GM23338 (cell line): ENCODE results near the gene CSTF2T. TPM values are rescaled to one million over a fixed set of nuclear protein-coding genes. Genes with fewer than 3 reads are reported as not detected.

Experiments used
- ATAC-seq: fragments of 200-7000 bp; cut with Tn5 transposase; 3 replicates; pipeline ENCODE4 v1.9.1; 2020
- DNase-seq: peaks from one replicate; pipeline ENCODE4 v3.0.0-alpha.2; 2015; ENCODE audit warnings: low spot score
- H2AFZ ChIP-seq: fragments of 200-600 bp; sonication (generic); 2 replicates; pipeline ENCODE4 v1.8.0; 2016; ENCODE audit warnings: antibody characterized with exemption, mild to moderate bottlenecking, moderate library complexity
- H3F3A ChIP-seq: fragments of 200-600 bp; sonication (generic); replicated peaks from 2 replicates; pipeline ENCODE4 v1.8.0; 2017; ENCODE audit warnings: antibody characterized with exemption, mixed run types, low read depth
- H3K27ac ChIP-seq: fragments of 200-600 bp; sonication (generic); 2 replicates; pipeline ENCODE4 v1.6.1; 2016; ENCODE audit warnings: low read depth
- H3K27me3 ChIP-seq: fragments of 200-600 bp; sonication (generic); 2 replicates; pipeline ENCODE4 v1.8.0; 2016; ENCODE audit warnings: mild to moderate bottlenecking, mixed run types, moderate library complexity; ENCODE audit not compliant: insufficient read depth
- H3K36me3 ChIP-seq: fragments of 200-600 bp; sonication (generic); 2 replicates; pipeline ENCODE4 v1.8.0; 2016; ENCODE audit warnings: mild to moderate bottlenecking; ENCODE audit not compliant: insufficient read depth
- H3K4me1 ChIP-seq: fragments of 200-600 bp; sonication (generic); 2 replicates; pipeline ENCODE4 v1.8.0; 2016; ENCODE audit warnings: mild to moderate bottlenecking, moderate library complexity; ENCODE audit not compliant: insufficient read depth
- H3K4me2 ChIP-seq: fragments of 200-600 bp; sonication (generic); 2 replicates; pipeline ENCODE4 v1.7.1; 2017; ENCODE audit warnings: mixed run types
- H3K4me3 ChIP-seq: fragments of 200-600 bp; sonication (generic); 2 replicates; pipeline ENCODE4 v1.6.1; 2016; ENCODE audit warnings: mixed run types
- H3K79me2 ChIP-seq: fragments of 200-600 bp; sonication (generic); replicated peaks from 2 replicates; pipeline ENCODE4 v1.8.0; 2017; ENCODE audit warnings: mild to moderate bottlenecking; ENCODE audit not compliant: insufficient read depth
- H3K9me2 ChIP-seq: fragments of 200-600 bp; sonication (generic); 2 replicates; pipeline ENCODE4 v1.8.0; 2017; ENCODE audit not compliant: insufficient read depth
- H4K20me1 ChIP-seq: fragments of 200-600 bp; sonication (generic); replicated peaks from 2 replicates; pipeline ENCODE4 v1.8.0; 2017; ENCODE audit warnings: mild to moderate bottlenecking; ENCODE audit not compliant: insufficient read depth
- H3K27ac Mint-ChIP-seq: 2 replicates; pipeline ENCODE4 v1.8.0; 2020; ENCODE audit warnings: inconsistent platforms, mild to moderate bottlenecking, moderate library complexity, mixed read lengths
- H3K27me3 Mint-ChIP-seq: 3 replicates; pipeline ENCODE4 v1.8.0; 2022; ENCODE audit warnings: low read depth, mild to moderate bottlenecking, moderate library complexity, mixed read lengths, inconsistent platforms; ENCODE audit not compliant: insufficient read depth, poor library complexity
- H3K36me3 Mint-ChIP-seq: 3 replicates; pipeline ENCODE4 v1.8.0; 2021; ENCODE audit warnings: low read depth, mild to moderate bottlenecking, inconsistent platforms, moderate library complexity, mixed read lengths
- H3K4me1 Mint-ChIP-seq: 3 replicates; pipeline ENCODE4 v1.8.0; 2020; ENCODE audit warnings: mild to moderate bottlenecking, inconsistent platforms, mixed read lengths
- H3K4me3 Mint-ChIP-seq: 3 replicates; pipeline ENCODE4 v1.8.0; 2021; ENCODE audit warnings: moderate library complexity, mild to moderate bottlenecking, inconsistent platforms, mixed read lengths
- H3K9me3 Mint-ChIP-seq: 3 replicates; pipeline ENCODE4 v1.8.0; 2020; ENCODE audit warnings: moderate library complexity, mild to moderate bottlenecking, inconsistent platforms, mixed read lengths
- CREB1 ChIP-seq: fragments of 250-450 bp; sonication (Bioruptor Pico); IDR thresholded peaks from 2 replicates; pipeline ENCODE4 v1.5.0; 2020; ENCODE audit warnings: low read depth, mild to moderate bottlenecking, moderate library complexity
- EZH2 ChIP-seq: fragments of 200-600 bp; sonication (generic); IDR thresholded peaks from one replicate; pipeline ENCODE4 v1.8.0; 2017; ENCODE audit warnings: antibody characterized with exemption, mild to moderate bottlenecking, low read depth; ENCODE audit not compliant: unreplicated experiment
- EZH2phosphoT487 ChIP-seq: fragments of 200-600 bp; sonication (generic); IDR thresholded peaks from one replicate; pipeline ENCODE4 v1.8.1; 2018; ENCODE audit warnings: antibody characterized with exemption; ENCODE audit not compliant: unreplicated experiment
- JUNB ChIP-seq: IDR thresholded peaks from one replicate; pipeline ENCODE4 v1.6.1; 2016; ENCODE audit warnings: antibody characterized with exemption; ENCODE audit not compliant: unreplicated experiment
- NANOG ChIP-seq: IDR thresholded peaks from 2 replicates; pipeline ENCODE4 v1.6.1; 2016; ENCODE audit warnings: antibody characterized with exemption, borderline replicate concordance
- POLR2AphosphoS5 ChIP-seq: IDR thresholded peaks from 2 replicates; pipeline ENCODE4 v1.6.1; 2016; ENCODE audit warnings: antibody characterized with exemption, low read depth
- STAT1 ChIP-seq: IDR thresholded peaks from one replicate; pipeline ENCODE4 v1.6.1; 2016; ENCODE audit warnings: antibody characterized with exemption; ENCODE audit not compliant: unreplicated experiment
- ZNF114 ChIP-seq: fragments of 250-450 bp; sonication (Bioruptor Pico); IDR thresholded peaks from 2 replicates; pipeline ENCODE4 v1.5.0; 2020; ENCODE audit warnings: mild to moderate bottlenecking, moderate library complexity
- ZNF331 ChIP-seq: fragments of 250-450 bp; sonication (Bioruptor Pico); IDR thresholded peaks from 2 replicates; pipeline ENCODE4 v1.5.0; 2020; ENCODE audit warnings: low read depth, mild to moderate bottlenecking, moderate library complexity
- ZNF462 ChIP-seq: fragments of 250-450 bp; sonication (Bioruptor Pico); IDR thresholded peaks from 2 replicates; pipeline ENCODE4 v1.5.0; 2020; ENCODE audit warnings: mild to moderate bottlenecking, moderate library complexity
- polyA plus RNA-seq: library from polyadenylated mRNA; unstranded; fragments of >200 nt; fragmentation: Nextera tagmentation; extraction: Ambion mirVana; gene quantifications from 2 replicates; pipeline ENCODE4 v1.2.1, GENCODE V29; 2016
- total RNA-seq: library from RNA; depleted of rRNA; stranded (reverse); fragments of >200 nt; shearing (Covaris generic); gene quantifications from 2 replicates; pipeline ENCODE4 v1.2.3, GENCODE V29; 2014
- TF ChIP-seq, protein P1 (sequence below): IDR thresholded peaks from one replicate; pipeline ENCODE4 v1.6.1; 2018; ENCODE audit warnings: antibody characterized with exemption; ENCODE audit not compliant: unreplicated experiment
- TF ChIP-seq, protein P2 (sequence below): IDR thresholded peaks from 2 replicates; pipeline ENCODE4 v1.6.1; 2016; ENCODE audit warnings: antibody characterized with exemption

Gene CSTF2T
- total and polyA plus RNA-seq, 2 experiments from 2014 or later, result 9.8 to 31.9 TPM

DNA sequence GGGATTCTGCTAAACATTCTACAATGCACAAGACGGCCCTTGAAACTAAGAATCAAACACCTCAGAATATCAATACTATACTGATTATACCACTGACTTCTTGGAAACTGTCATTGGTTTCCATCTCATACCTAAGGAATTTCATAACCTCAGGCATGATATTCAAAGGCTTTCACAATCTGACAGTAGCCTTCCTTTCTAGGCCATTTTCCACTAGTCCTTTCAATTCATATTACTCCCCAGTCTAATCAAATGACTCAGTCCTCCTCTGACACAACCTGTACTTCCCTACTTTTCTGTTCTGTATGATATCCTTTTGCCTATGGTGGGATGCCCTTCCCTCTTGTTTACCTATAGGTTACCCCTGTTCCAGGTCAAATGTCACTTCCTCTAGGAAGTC lies 48.3 kb downstream of the CSTF2T start (continued):
- TF ChIP-seq NANOG, result no peak
- TF ChIP-seq, protein P1, sequence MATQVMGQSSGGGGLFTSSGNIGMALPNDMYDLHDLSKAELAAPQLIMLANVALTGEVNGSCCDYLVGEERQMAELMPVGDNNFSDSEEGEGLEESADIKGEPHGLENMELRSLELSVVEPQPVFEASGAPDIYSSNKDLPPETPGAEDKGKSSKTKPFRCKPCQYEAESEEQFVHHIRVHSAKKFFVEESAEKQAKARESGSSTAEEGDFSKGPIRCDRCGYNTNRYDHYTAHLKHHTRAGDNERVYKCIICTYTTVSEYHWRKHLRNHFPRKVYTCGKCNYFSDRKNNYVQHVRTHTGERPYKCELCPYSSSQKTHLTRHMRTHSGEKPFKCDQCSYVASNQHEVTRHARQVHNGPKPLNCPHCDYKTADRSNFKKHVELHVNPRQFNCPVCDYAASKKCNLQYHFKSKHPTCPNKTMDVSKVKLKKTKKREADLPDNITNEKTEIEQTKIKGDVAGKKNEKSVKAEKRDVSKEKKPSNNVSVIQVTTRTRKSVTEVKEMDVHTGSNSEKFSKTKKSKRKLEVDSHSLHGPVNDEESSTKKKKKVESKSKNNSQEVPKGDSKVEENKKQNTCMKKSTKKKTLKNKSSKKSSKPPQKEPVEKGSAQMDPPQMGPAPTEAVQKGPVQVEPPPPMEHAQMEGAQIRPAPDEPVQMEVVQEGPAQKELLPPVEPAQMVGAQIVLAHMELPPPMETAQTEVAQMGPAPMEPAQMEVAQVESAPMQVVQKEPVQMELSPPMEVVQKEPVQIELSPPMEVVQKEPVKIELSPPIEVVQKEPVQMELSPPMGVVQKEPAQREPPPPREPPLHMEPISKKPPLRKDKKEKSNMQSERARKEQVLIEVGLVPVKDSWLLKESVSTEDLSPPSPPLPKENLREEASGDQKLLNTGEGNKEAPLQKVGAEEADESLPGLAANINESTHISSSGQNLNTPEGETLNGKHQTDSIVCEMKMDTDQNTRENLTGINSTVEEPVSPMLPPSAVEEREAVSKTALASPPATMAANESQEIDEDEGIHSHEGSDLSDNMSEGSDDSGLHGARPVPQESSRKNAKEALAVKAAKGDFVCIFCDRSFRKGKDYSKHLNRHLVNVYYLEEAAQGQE, result no peak
- TF ChIP-seq ZNF114 (CRISPR knock-in tag), result no peak
- TF ChIP-seq, protein P2, sequence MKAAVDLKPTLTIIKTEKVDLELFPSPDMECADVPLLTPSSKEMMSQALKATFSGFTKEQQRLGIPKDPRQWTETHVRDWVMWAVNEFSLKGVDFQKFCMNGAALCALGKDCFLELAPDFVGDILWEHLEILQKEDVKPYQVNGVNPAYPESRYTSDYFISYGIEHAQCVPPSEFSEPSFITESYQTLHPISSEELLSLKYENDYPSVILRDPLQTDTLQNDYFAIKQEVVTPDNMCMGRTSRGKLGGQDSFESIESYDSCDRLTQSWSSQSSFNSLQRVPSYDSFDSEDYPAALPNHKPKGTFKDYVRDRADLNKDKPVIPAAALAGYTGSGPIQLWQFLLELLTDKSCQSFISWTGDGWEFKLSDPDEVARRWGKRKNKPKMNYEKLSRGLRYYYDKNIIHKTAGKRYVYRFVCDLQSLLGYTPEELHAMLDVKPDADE, result no peak
- no peak for TF ChIP-seq ZNF331 (CRISPR knock-in tag)
- no peak for TF ChIP-seq EZH2phosphoT487
- no peak for TF ChIP-seq EZH2

GRCh38 chr10:51649064-51649463 lies 50.3 kb downstream of the CSTF2T start:
- Histone ChIP-seq H4K20me1 (no peaks in the 10 kb centered on the region), H3K27ac (no peak overlapping the region), H3K9me2 (no peaks in the 10 kb centered on the region), H3F3A (no peaks in the 10 kb centered on the region), H3K79me2 (no peaks in the 10 kb centered on the region), H2AFZ (no peak overlapping the region), H3K4me3 (no peak overlapping the region), H3K4me2 (no peak overlapping the region), H3K36me3 (no peaks in the 10 kb centered on the region), H3K27me3 (no peaks in the 10 kb centered on the region), H3K4me1 (peaks cover 8% of the 10 kb centered on the region)
- no peaks in the 10 kb centered on the region for H3K36me3 Mint-ChIP-seq
- H3K4me1 Mint-ChIP-seq, result peaks cover 2% of the 10 kb centered on the region; the same call in 2 of the 3 replicates
- ATAC-seq (no peak), DNase-seq (no peak)
- H3K9me3 Mint-ChIP-seq, result no peaks in the 10 kb centered on the region
- no peak overlapping the region for H3K4me3 Mint-ChIP-seq
- H3K27me3 Mint-ChIP-seq, result no peaks in the 10 kb centered on the region
- H3K27ac Mint-ChIP-seq, result no peak overlapping the region
- TF ChIP-seq STAT1, result no peak
- TF ChIP-seq NANOG, result no peak
- TF ChIP-seq, protein P2, result no peak
- TF ChIP-seq ZNF114 (CRISPR knock-in tag), result no peak
- TF ChIP-seq EZH2, result no peak
- no peak for TF ChIP-seq ZNF331 (CRISPR knock-in tag)
- no peak for TF ChIP-seq ZNF462
- TF ChIP-seq CREB1 (CRISPR knock-in tag), result no peak
- TF ChIP-seq POLR2AphosphoS5, result no peak
- no peak for TF ChIP-seq JUNB
